ENCODE results near the gene CCDC33. TPM values are rescaled to one million over a fixed set of nuclear protein-coding genes. Genes with fewer than 3 reads are reported as not detected.

Gene CCDC33
- total and polyA plus RNA-seq, 4 experiments from 2014 or later: not detected

GRCh38 chr15:74209997-74210671, 26.0 kb upstream of the CCDC33 start:
- CTCF ChIA-PET (ENCODE audit: partially characterized antibody): no interaction called here
- Mint-ChIP-seq H3K27me3 (peaks cover 8 to 10% of the 10 kb centered on the region in 2 donors), H3K4me1 (no peaks in the 10 kb centered on the region), H3K36me3 (no peaks in the 10 kb centered on the region), H3K27ac (no peak overlapping the region), H3K9me3 (peaks cover 0 to 2% (median 0%) of the 10 kb centered on the region in 8 donors), H3K4me3 (no peak overlapping the region)
- no peak for DNase-seq
- POLR2A ChIA-PET (ENCODE audit: partially characterized antibody): no interaction called here
- no peak overlapping the region for H3K4me3 ChIP-seq (ENCODE audit: low read length in 2 of 2)
- H3K36me3 ChIP-seq (ENCODE audit: insufficient read depth, low read length): no peaks in the 10 kb centered on the region
- no peak overlapping the region for H3K27ac ChIP-seq (ENCODE audit: low read depth, low read length)
- H3K9me3 ChIP-seq (ENCODE audit: control insufficient read depth in 1 of 2, low read length in 2 of 2): no peaks in the 10 kb centered on the region
- no peaks in the 10 kb centered on the region for H3K4me1 ChIP-seq (ENCODE audit: insufficient read depth, low read length)
- intact Hi-C loops (cut with micrococcal nuclease): no loop called here
- H3K27me3 ChIP-seq (ENCODE audit: insufficient read depth, low read length): no peaks in the 10 kb centered on the region

GRCh38 chr15:74210729-74211128, 25.4 kb upstream of the CCDC33 start:
- Mint-ChIP-seq H3K9me3 (peaks cover 0 to 2% (median 0%) of the 10 kb centered on the region in 8 donors), H3K4me3 (no peak overlapping the region), H3K27me3 (peaks cover 8 to 9% of the 10 kb centered on the region in 2 donors), H3K27ac (no peak overlapping the region), H3K4me1 (no peaks in the 10 kb centered on the region), H3K36me3 (no peaks in the 10 kb centered on the region)
- no peak for DNase-seq
- no peaks in the 10 kb centered on the region for H3K36me3 ChIP-seq (ENCODE audit: insufficient read depth, low read length)
- intact Hi-C loops (cut with micrococcal nuclease): no loop called here
- H3K4me1 ChIP-seq (ENCODE audit: insufficient read depth, low read length): no peaks in the 10 kb centered on the region
- no peaks in the 10 kb centered on the region for H3K9me3 ChIP-seq (ENCODE audit: control insufficient read depth in 1 of 2, low read length in 2 of 2)
- ChIA-PET CTCF (ENCODE audit: partially characterized antibody) (no interaction called here), POLR2A (ENCODE audit: partially characterized antibody) (no interaction called here)
- no peak overlapping the region for H3K27ac ChIP-seq (ENCODE audit: low read depth, low read length)
- H3K27me3 ChIP-seq (ENCODE audit: insufficient read depth, low read length): no peaks in the 10 kb centered on the region
- H3K4me3 ChIP-seq (ENCODE audit: low read length in 2 of 2): no peak overlapping the region

GRCh38 chr15:74211656-74212055, 24.5 kb upstream of the CCDC33 start:
- Mint-ChIP-seq H3K4me1 (no peaks in the 10 kb centered on the region), H3K27ac (no peak overlapping the region), H3K36me3 (no peaks in the 10 kb centered on the region), H3K9me3 (peaks cover 0 to 2% (median 0%) of the 10 kb centered on the region in 8 donors), H3K27me3 (peaks cover 13 to 14% of the 10 kb centered on the region in 2 donors), H3K4me3 (no peak overlapping the region)
- CTCF ChIA-PET (ENCODE audit: partially characterized antibody): no interaction called here
- H3K27ac ChIP-seq (ENCODE audit: low read depth, low read length): no peak overlapping the region
- no peak overlapping the region for H3K4me3 ChIP-seq (ENCODE audit: low read length in 2 of 2)
- H3K36me3 ChIP-seq (ENCODE audit: insufficient read depth, low read length): no peaks in the 10 kb centered on the region
- H3K9me3 ChIP-seq (ENCODE audit: control insufficient read depth in 1 of 2, low read length in 2 of 2): no peaks in the 10 kb centered on the region
- no peak for DNase-seq
- no peaks in the 10 kb centered on the region for H3K27me3 ChIP-seq (ENCODE audit: insufficient read depth, low read length)
- POLR2A ChIA-PET (ENCODE audit: partially characterized antibody): no interaction called here
- intact Hi-C loops (cut with micrococcal nuclease): no loop called here
- no peaks in the 10 kb centered on the region for H3K4me1 ChIP-seq (ENCODE audit: insufficient read depth, low read length)

GRCh38 chr15:74212494-74212893, 23.6 kb upstream of the CCDC33 start:
- POLR2A ChIA-PET (ENCODE audit: partially characterized antibody): interaction anchor here (0.8 kb wide), 1 partner anchor 577 kb away, joined by 4 read pairs; no protein-coding TSS in a partner anchor
- intact Hi-C loops (cut with micrococcal nuclease): no loop called here

GRCh38 chr15:74213858-74214284, 22.3 kb upstream of the CCDC33 start:
- H3K27ac ChIP-seq (ENCODE audit: low read depth, low read length): no peak overlapping the region
- no peaks in the 10 kb centered on the region for H3K4me1 ChIP-seq (ENCODE audit: insufficient read depth, low read length)
- H3K36me3 ChIP-seq (ENCODE audit: insufficient read depth, low read length): no peaks in the 10 kb centered on the region
- Mint-ChIP-seq H3K27ac (no peak overlapping the region), H3K4me1 (no peaks in the 10 kb centered on the region), H3K36me3 (no peaks in the 10 kb centered on the region), H3K4me3 (no peak overlapping the region), H3K27me3 (peaks cover 8 to 9% of the 10 kb centered on the region in 2 donors), H3K9me3 (peaks cover 0 to 2% (median 0%) of the 10 kb centered on the region in 8 donors)
- intact Hi-C loops (cut with micrococcal nuclease): no loop called here
- no peaks in the 10 kb centered on the region for H3K9me3 ChIP-seq (ENCODE audit: control insufficient read depth in 1 of 2, low read length in 2 of 2)
- no peak for DNase-seq
- H3K27me3 ChIP-seq (ENCODE audit: insufficient read depth, low read length): no peaks in the 10 kb centered on the region
- H3K4me3 ChIP-seq (ENCODE audit: low read length in 2 of 2): no peak overlapping the region
- ChIA-PET POLR2A (ENCODE audit: partially characterized antibody) (no interaction called here), CTCF (ENCODE audit: partially characterized antibody) (no interaction called here)

More at GRCh38 chr15:74212494-74212893, 23.6 kb upstream of the CCDC33 start:
- Histone ChIP-seq H3K36me3 (ENCODE audit: insufficient read depth, low read length) (no peaks in the 10 kb centered on the region), H3K9me3 (ENCODE audit: control insufficient read depth in 1 of 2, low read length in 2 of 2) (no peaks in the 10 kb centered on the region), H3K27ac (ENCODE audit: low read depth, low read length) (no peak overlapping the region), H3K27me3 (ENCODE audit: insufficient read depth, low read length) (no peaks in the 10 kb centered on the region), H3K4me3 (ENCODE audit: low read length in 2 of 2) (no peak overlapping the region), H3K4me1 (ENCODE audit: insufficient read depth, low read length) (no peaks in the 10 kb centered on the region)
- peaks cover 0 to 2% (median 0%) of the 10 kb centered on the region in 8 donors for H3K9me3 Mint-ChIP-seq
- CTCF ChIA-PET (ENCODE audit: partially characterized antibody): no interaction called here
- no peaks in the 10 kb centered on the region for H3K36me3 Mint-ChIP-seq
- H3K4me1 Mint-ChIP-seq: no peaks in the 10 kb centered on the region
- no peak for DNase-seq
- H3K4me3 Mint-ChIP-seq: no peak overlapping the region
- H3K27me3 Mint-ChIP-seq: peaks cover 9 to 11% of the 10 kb centered on the region in 2 donors
- H3K27ac Mint-ChIP-seq: no peak overlapping the region

- H3K27ac Mint-ChIP-seq: no peak overlapping the region
- Histone ChIP-seq H3K36me3 (ENCODE audit: insufficient read depth, low read length) (no peaks in the 10 kb centered on the region), H3K27me3 (ENCODE audit: insufficient read depth, low read length) (no peaks in the 10 kb centered on the region), H3K4me1 (ENCODE audit: insufficient read depth, low read length) (no peaks in the 10 kb centered on the region), H3K27ac (ENCODE audit: low read depth, low read length) (no peak overlapping the region), H3K4me3 (ENCODE audit: low read length in 2 of 2) (no peak overlapping the region), H3K9me3 (ENCODE audit: control insufficient read depth in 1 of 2, low read length in 2 of 2) (no peaks in the 10 kb centered on the region)
- peaks cover 9 to 12% of the 10 kb centered on the region in 2 donors for H3K27me3 Mint-ChIP-seq
- no peak overlapping the region for H3K4me3 Mint-ChIP-seq
- DNase-seq: no peak
- H3K36me3 Mint-ChIP-seq: no peaks in the 10 kb centered on the region
- H3K9me3 Mint-ChIP-seq: peaks cover 0 to 2% (median 0%) of the 10 kb centered on the region in 8 donors
- intact Hi-C loops (cut with micrococcal nuclease): no loop called here
- ChIA-PET POLR2A (ENCODE audit: partially characterized antibody) (no interaction called here), CTCF (ENCODE audit: partially characterized antibody) (no interaction called here)
- no peaks in the 10 kb centered on the region for H3K4me1 Mint-ChIP-seq
Measured at GRCh38 chr15:74214324-74215021, 21.7 kb upstream of the CCDC33 start.

- DNase-seq: no peak
- CTCF ChIA-PET (ENCODE audit: partially characterized antibody): no interaction called here
- Mint-ChIP-seq H3K27me3 (peaks cover 11 to 13% of the 10 kb centered on the region in 2 donors), H3K27ac (peak overlapping the region in 1 of 7 donors; percentile 48), H3K9me3 (peaks cover 0 to under 1% (median 0%) of the 10 kb centered on the region in 8 donors), H3K36me3 (no peaks in the 10 kb centered on the region), H3K4me1 (no peaks in the 10 kb centered on the region), H3K4me3 (no peak overlapping the region)
- intact Hi-C loops (cut with micrococcal nuclease): no loop called here
- Histone ChIP-seq H3K9me3 (ENCODE audit: control insufficient read depth in 1 of 2, low read length in 2 of 2) (no peaks in the 10 kb centered on the region), H3K36me3 (ENCODE audit: insufficient read depth, low read length) (no peaks in the 10 kb centered on the region), H3K4me1 (ENCODE audit: insufficient read depth, low read length) (no peaks in the 10 kb centered on the region), H3K27ac (ENCODE audit: low read depth, low read length) (no peak overlapping the region), H3K4me3 (ENCODE audit: low read length in 2 of 2) (no peak overlapping the region), H3K27me3 (ENCODE audit: insufficient read depth, low read length) (peaks cover 3% of the 10 kb centered on the region)
- POLR2A ChIA-PET (ENCODE audit: partially characterized antibody): no interaction called here
Measured at GRCh38 chr15:74215958-74216357, 20.2 kb upstream of the CCDC33 start.
